Transverse colon (tissue), 4 donors: ENCODE measurements around the gene ANKS1B. TPM values are rescaled to one million over a fixed set of nuclear protein-coding genes. Genes with fewer than 3 reads are reported as not detected.
"Not testable (repeated sequence)": the region's sequence is repeated elsewhere in the genome, so short reads cannot be mapped to it uniquely, and the experiment has no call there.

Experiments
- DNase-seq: peaks from one replicate; pipeline ENCODE4 v3.0.0-alpha.2; 2019
- H3K27ac ChIP-seq, 4 donors: fragments of 200-600 bp; sonication (generic); 2 replicates each; pipeline ENCODE4 v1.5.1; 2016 to 2018; ENCODE audit warnings: inconsistent platforms in 4 of 4
- H3K27me3 ChIP-seq: fragments of 200-600 bp; sonication (generic); 2 replicates; pipeline ENCODE4 v1.5.1; 2017; ENCODE audit warnings: inconsistent platforms
- H3K36me3 ChIP-seq, 4 donors: fragments of 200-600 bp; sonication (generic); 2 replicates each; pipeline ENCODE4 v1.5.1; 2017 to 2019; ENCODE audit warnings: inconsistent platforms in 4 of 4
- H3K4me1 ChIP-seq, 4 donors: fragments of 200-600 bp; sonication (generic); 2 replicates each; pipeline ENCODE4 v1.5.1; 2017 to 2020; ENCODE audit warnings: inconsistent platforms in 4 of 4
- H3K4me3 ChIP-seq, 4 donors: fragments of 200-600 bp; sonication (generic); 1 replicate in 1 of 4; 2 replicates in 3 of 4; pipeline versions ENCODE4 v1.5.1 to v1.6.1; 2017 to 2019; ENCODE audit warnings: inconsistent platforms in 4 of 4
- H3K9me3 ChIP-seq, 2 donors: fragments of 200-600 bp; sonication (generic); 2 replicates each; pipeline ENCODE4 v1.5.1; 2017 to 2019; ENCODE audit warnings: inconsistent platforms in 2 of 2
- CTCF ChIP-seq, 5 experiments: fragments of 200-600 bp in 3 of 5; fragments of 450-650 bp in 2 of 5; sonication (generic) in 3 of 5; IDR thresholded peaks; 1 replicate in 2 of 5; 2 replicates in 3 of 5; pipeline ENCODE4 v1.5.1; 2016 to 2017; ENCODE audit warnings: antibody characterized with exemption in 5 of 5, inconsistent platforms in 3 of 5, mild to moderate bottlenecking in 2 of 5, moderate library complexity in 1 of 5
- EP300 ChIP-seq: sonication (generic); formaldehyde crosslinking; IDR thresholded peaks from one replicate; pipeline ENCODE4 v1.6.1; 2017; ENCODE audit warnings: antibody characterized with exemption, low read depth
- POLR2A ChIP-seq: fragments of 450-650 bp; IDR thresholded peaks from one replicate; pipeline ENCODE4 v1.6.1; 2016; ENCODE audit warnings: antibody characterized with exemption, mild to moderate bottlenecking, moderate library complexity
- POLR2AphosphoS5 ChIP-seq, 3 donors: sonication (generic); formaldehyde crosslinking; IDR thresholded peaks; one replicate each; pipeline ENCODE4 v1.6.1; 2016; ENCODE audit warnings: antibody characterized with exemption in 3 of 3
- WGBS, 2 donors: methylation state at CpG; one replicate each; pipeline ENCODE4 v1.1.5; 2018; ENCODE audit warnings: low coverage in 1 of 2; 5-methylcytosine and 5-hydroxymethylcytosine counted together
- in situ Hi-C, 4 donors: fragments of 200-750 bp; cut with MboI; loops; one replicate each; pipeline versions ENCODE4 v1.15.0 to v1.15.1; 2017; ENCODE audit warnings: low sequenced_read_pairs in 3 of 4, low pct_ligation_motif_present in 1 of 4, low pct_unique_long_range_greater_than_20kb in 1 of 4
- intact Hi-C: fragments of 100-400 bp; cut with DNase I; formaldehyde crosslinking; loops from one replicate; pipeline ENCODE4 v1.15.1; 2023; ENCODE audit warnings: low total_unique reads
- total RNA-seq, 4 donors: library from RNA; depleted of rRNA; stranded (reverse); fragments of >200 nt; gene quantifications; one replicate each; pipeline ENCODE4 v1.1.0, GENCODE V29; 2016

Gene ANKS1B
- total RNA-seq, 4 donors from 2014 or later, result 1.4 to 6.4 (median 3.5) TPM; not detected in 1

- no peaks in the 10 kb centered on the region for H3K9me3 ChIP-seq
- 90 to 94% methylated on average over 3 of the region's 3 CpGs for WGBS, 2 donors
- no peak overlapping the region for H3K4me3 ChIP-seq
- no peaks in the 10 kb centered on the region for H3K27me3 ChIP-seq
- in situ Hi-C loops (no loop called here), intact Hi-C loops (no loop called here)
- H3K4me1 ChIP-seq, result no peaks in the 10 kb centered on the region
- no peak for TF ChIP-seq POLR2AphosphoS5 (IDR thresholded peaks at IDR 0.05)
- TF ChIP-seq EP300, result no peak
- TF ChIP-seq CTCF (IDR thresholded peaks at IDR 0.05), result no peak
- H3K27ac ChIP-seq, result no peak overlapping the region
- H3K36me3 ChIP-seq, result no peaks in the 10 kb centered on the region
- no peak for DNase-seq
These were observed 645.1 kb downstream of the ANKS1B start for GRCh38 chr12:99339663-99340062.

GRCh38 chr12:99334285-99335056, 650.3 kb downstream of the ANKS1B start:
- Histone ChIP-seq H3K27me3 (no peaks in the 10 kb centered on the region), H3K9me3 (no peaks in the 10 kb centered on the region), H3K4me3 (no peak overlapping the region), H3K36me3 (no peaks in the 10 kb centered on the region), H3K4me1 (no peaks in the 10 kb centered on the region), H3K27ac (no peak overlapping the region)
- intact Hi-C loops, result no loop called here
- no peak for TF ChIP-seq CTCF (IDR thresholded peaks at IDR 0.05)
- no peak for TF ChIP-seq POLR2A
- TF ChIP-seq EP300, result no peak
- no peak for TF ChIP-seq POLR2AphosphoS5 (IDR thresholded peaks at IDR 0.05)
- no peak for DNase-seq
- in situ Hi-C loops, result no loop called here
- whole genome bisulfite sequencing, 2 donors, result 49 to 58% methylated on average over 5 of the region's 5 CpGs

- peaks cover 4 to 7% of the 10 kb centered on the region in 2 donors for H3K9me3 ChIP-seq
- H3K27ac ChIP-seq, result no peak overlapping the region
- 10 to 60% methylated on average over 1 to 2 of the region's 2 CpGs for WGBS, 2 donors
- H3K4me3 ChIP-seq, result no peak overlapping the region
- TF ChIP-seq CTCF (IDR thresholded peaks at IDR 0.05), result no peak
- TF ChIP-seq EP300, result no peak
- TF ChIP-seq POLR2AphosphoS5 (IDR thresholded peaks at IDR 0.05), result no peak
- TF ChIP-seq POLR2A, result no peak
- intact Hi-C loops, result no loop called here
- no peaks in the 10 kb centered on the region for H3K36me3 ChIP-seq
- DNase-seq, result no peak
- H3K4me1 ChIP-seq, result no peaks in the 10 kb centered on the region
- in situ Hi-C loops, result no loop called here
- no peaks in the 10 kb centered on the region for H3K27me3 ChIP-seq
These were observed 651.7 kb downstream of the ANKS1B start for GRCh38 chr12:99332936-99333591.

GRCh38 chr12:99330216-99330615, 654.5 kb downstream of the ANKS1B start:
- peaks cover 4 to 7% of the 10 kb centered on the region in 2 donors for H3K9me3 ChIP-seq
- intact Hi-C loops, result no loop called here
- no peak for DNase-seq
- 11 to 13% methylated on average over 1 of the region's 1 CpG for WGBS, 2 donors
- no peak overlapping the region for H3K4me3 ChIP-seq
- in situ Hi-C loops, result no loop called here
- H3K27me3 ChIP-seq, result no peaks in the 10 kb centered on the region
- no peaks in the 10 kb centered on the region for H3K4me1 ChIP-seq
- H3K36me3 ChIP-seq, result no peaks in the 10 kb centered on the region
- TF ChIP-seq POLR2AphosphoS5 (IDR thresholded peaks at IDR 0.05) (no peak), EP300 (no peak), CTCF (IDR thresholded peaks at IDR 0.05) (no peak), POLR2A (no peak)
- H3K27ac ChIP-seq, result no peak overlapping the region

- intact Hi-C loops, H3K9me3 ChIP-seq, DNase-seq, H3K4me3 ChIP-seq, H3K4me1 ChIP-seq, H3K36me3 ChIP-seq, H3K27ac ChIP-seq, H3K27me3 ChIP-seq, in situ Hi-C loops: not testable (repeated sequence)
- 87% methylated on average over 9 of the region's 9 CpGs; no CpG with 5 or more reads in 1 of the 2 donors for WGBS, 2 donors
These were observed 663.5 kb downstream of the ANKS1B start for GRCh38 chr12:99321210-99321609.
